ENCODE measurements around the gene LHFPL3.
"Not testable (repeated sequence)": the region's sequence is repeated elsewhere in the genome, so short reads cannot be mapped to it uniquely, and the experiment has no call there.

Gene LHFPL3

GRCh38 chr7:104923010-104923421 is 594.6 kb downstream of the LHFPL3 start:
- in situ Hi-C loops (cut with HindIII; ENCODE audit: low sequenced_read_pairs): no loop called here

- in situ Hi-C loops (cut with HindIII; ENCODE audit: low sequenced_read_pairs): not testable (repeated sequence)
Measured at GRCh38 chr7:104926189-104926588, 597.8 kb downstream of the LHFPL3 start.

GRCh38 chr7:104926601-104927041 is 598.2 kb downstream of the LHFPL3 start:
- in situ Hi-C loops (cut with HindIII; ENCODE audit: low sequenced_read_pairs): no loop called here

GRCh38 chr7:104927055-104927454 is 598.7 kb downstream of the LHFPL3 start:
- in situ Hi-C loops (cut with HindIII; ENCODE audit: low sequenced_read_pairs): no loop called here

- in situ Hi-C loops (cut with HindIII; ENCODE audit: low sequenced_read_pairs): no loop called here
Measured at GRCh38 chr7:104928721-104929400, 600.5 kb downstream of the LHFPL3 start.

- in situ Hi-C loops (cut with HindIII; ENCODE audit: low sequenced_read_pairs): no loop called here
Measured at GRCh38 chr7:104929921-104930320, 601.5 kb downstream of the LHFPL3 start.

GRCh38 chr7:104931181-104931781 is 602.9 kb downstream of the LHFPL3 start:
- in situ Hi-C loops (cut with HindIII; ENCODE audit: low sequenced_read_pairs): no loop called here

- in situ Hi-C loops (cut with HindIII; ENCODE audit: low sequenced_read_pairs): no loop called here
Measured at GRCh38 chr7:104933022-104933421, 604.6 kb downstream of the LHFPL3 start.

- in situ Hi-C loops (cut with HindIII; ENCODE audit: low sequenced_read_pairs): no loop called here
Measured at GRCh38 chr7:104933521-104933988, 605.2 kb downstream of the LHFPL3 start.

- in situ Hi-C loops (cut with HindIII; ENCODE audit: low sequenced_read_pairs): no loop called here
Measured at GRCh38 chr7:104934665-104935064, 606.3 kb downstream of the LHFPL3 start.

- in situ Hi-C loops (cut with HindIII; ENCODE audit: low sequenced_read_pairs): no loop called here
Measured at GRCh38 chr7:104935276-104935675, 606.9 kb downstream of the LHFPL3 start.

- in situ Hi-C loops (cut with HindIII; ENCODE audit: low sequenced_read_pairs): no loop called here
Measured at GRCh38 chr7:104936546-104936945, 608.1 kb downstream of the LHFPL3 start.

- in situ Hi-C loops (cut with HindIII; ENCODE audit: low sequenced_read_pairs): not testable (repeated sequence)
Measured at GRCh38 chr7:104937489-104937888, 609.1 kb downstream of the LHFPL3 start.

GRCh38 chr7:104938741-104939390 is 610.5 kb downstream of the LHFPL3 start:
- in situ Hi-C loops (cut with HindIII; ENCODE audit: low sequenced_read_pairs): no loop called here

- in situ Hi-C loops (cut with HindIII; ENCODE audit: low sequenced_read_pairs): no loop called here
Measured at GRCh38 chr7:104940023-104940710, 611.8 kb downstream of the LHFPL3 start.

- in situ Hi-C loops (cut with HindIII; ENCODE audit: low sequenced_read_pairs): no loop called here
Measured at GRCh38 chr7:104943502-104944343, 615.3 kb downstream of the LHFPL3 start.

GRCh38 chr7:104945599-104945956 is 617.2 kb downstream of the LHFPL3 start:
- in situ Hi-C loops (cut with HindIII; ENCODE audit: low sequenced_read_pairs): loop anchor here (5.0 kb wide), 2 partner anchors 37 to 72 kb away; no protein-coding TSS in a partner anchor

GRCh38 chr7:104946338-104946737 is 617.9 kb downstream of the LHFPL3 start:
- in situ Hi-C loops (cut with HindIII; ENCODE audit: low sequenced_read_pairs): loop anchor here (5.0 kb wide), 2 partner anchors 36 to 71 kb away; no protein-coding TSS in a partner anchor

GRCh38 chr7:104950006-104950405 is 621.6 kb downstream of the LHFPL3 start:
- in situ Hi-C loops (cut with HindIII; ENCODE audit: low sequenced_read_pairs): no loop called here

GRCh38 chr7:104950754-104951153 is 622.4 kb downstream of the LHFPL3 start:
- in situ Hi-C loops (cut with HindIII; ENCODE audit: low sequenced_read_pairs): no loop called here

Data from endothelial cell of hepatic sinusoid (primary cell).